HCT116 (cell line): ENCODE results near the gene NLRP5. TPM values are rescaled to one million over a fixed set of nuclear protein-coding genes. Genes with fewer than 3 reads are reported as not detected.

Source experiments
- ATAC-seq: fragments of 200-7000 bp; cut with Tn5 transposase; 2 replicates; pipeline ENCODE4 v1.9.1; 2020; ENCODE audit warnings: mild to moderate bottlenecking, moderate library complexity
- BruUV-seq: library from RNA; stranded (reverse); fragments of 400-500 nt; replicated peaks from 2 replicates; lab custom pipeline; 2021; lab: Mats Ljungman, UMichigan
- CTCF ChIA-PET: fragments of 300-600 bp; sonication (Branson Sonifier 250); formaldehyde crosslinking; loops from one replicate; lab custom pipeline; 2021; ENCODE audit warnings: antibody characterized with exemption; lab: Charles Lee
- POLR2A ChIA-PET: fragments of 300-600, 350-600 bp; sonication (Branson Sonifier 250); formaldehyde crosslinking; loops from one replicate; lab custom pipeline; 2021; ENCODE audit warnings: antibody characterized with exemption; lab: Charles Lee
- RAD21 ChIA-PET, 2 experiments: fragments of 300-600 bp; sonication (Branson Sonifier 250); formaldehyde crosslinking; loops; one replicate each; lab custom pipeline; 2023; ENCODE audit warnings: low total read pairs in 2 of 2; ENCODE audit not compliant: uncharacterized antibody in 2 of 2, unreplicated experiment in 2 of 2, low non-redundant PET in 1 of 2; lab: Charles Lee
- DNase-seq: peaks from one replicate; pipeline ENCODE4 v3.0.0-alpha.2; 2010; ENCODE audit warnings: low read depth, low spot score
- H2AFZ ChIP-seq: fragments of 200-600 bp; shearing (Covaris generic), sonication (generic); 2 replicates; pipeline ENCODE4 v1.6.1; 2017; ENCODE audit warnings: low read depth, mixed run types, mixed read lengths, antibody characterized with exemption, low read length; ENCODE audit not compliant: poor library complexity, severe bottlenecking
- H3K27ac ChIP-seq: 2 replicates; pipeline ENCODE4 v1.5.1; 2012; ENCODE audit warnings: low read depth, low read length
- H3K27me3 ChIP-seq: fragments of 200-600 bp; sonication (generic); 2 replicates; pipeline ENCODE4 v1.6.1; 2016; ENCODE audit warnings: mixed run types, low read length, mixed read lengths; ENCODE audit not compliant: insufficient read depth
- H3K36me3 ChIP-seq, 2 experiments: fragments of 200-500 bp in 1 of 2; fragments of 200-600 bp in 1 of 2; sonication (Bioruptor generic) in 1 of 2; sonication (generic) in 1 of 2; 2 replicates each; pipeline versions ENCODE4 v1.5.1 to v1.6.1; 2014 to 2016; ENCODE audit warnings: low read length in 2 of 2, inconsistent platforms in 1 of 2, mixed read lengths in 1 of 2, mixed run types in 1 of 2; ENCODE audit not compliant: insufficient read depth in 2 of 2, control insufficient read depth in 1 of 2
- H3K4me1 ChIP-seq, 2 experiments: fragments of 200-600 bp in 1 of 2; sonication (generic) in 1 of 2; 2 replicates each; pipeline versions ENCODE4 v1.5.1 to v1.6.1; 2012 to 2017; ENCODE audit warnings: low read length in 2 of 2, inconsistent platforms in 1 of 2, mild to moderate bottlenecking in 1 of 2, mixed read lengths in 1 of 2, mixed run types in 1 of 2, moderate library complexity in 1 of 2; ENCODE audit not compliant: insufficient read depth in 2 of 2, control insufficient read depth in 1 of 2
- H3K4me2 ChIP-seq: fragments of 200-600 bp; sonication (generic); 2 replicates; pipeline ENCODE4 v1.6.1; 2017; ENCODE audit warnings: mixed run types, low read length, mixed read lengths
- H3K4me3 ChIP-seq, 2 experiments: fragments of 200-600 bp in 1 of 2; sonication (generic) in 1 of 2; replicated peaks in 1 of 2; 2 replicates each; pipeline ENCODE4 v1.5.1; 2011 to 2016; ENCODE audit warnings: low read length in 2 of 2, control low read depth in 1 of 2, low read depth in 1 of 2, mild to moderate bottlenecking in 1 of 2, mixed read lengths in 1 of 2, mixed run types in 1 of 2
- H3K79me2 ChIP-seq: fragments of 200-600 bp; sonication (generic); 2 replicates; pipeline ENCODE4 v1.6.1; 2017; ENCODE audit warnings: mild to moderate bottlenecking, mixed run types, low read length, moderate library complexity, mixed read lengths; ENCODE audit not compliant: insufficient read depth
- H3K9ac ChIP-seq: fragments of 200-600 bp; sonication (generic); 2 replicates; pipeline ENCODE4 v1.6.1; 2016; ENCODE audit warnings: low read length, mixed read lengths
- H3K9me2 ChIP-seq: fragments of 200-600 bp; sonication (generic), shearing (Covaris generic); 2 replicates; pipeline ENCODE4 v1.6.1; 2017; ENCODE audit warnings: mixed run types, mild to moderate bottlenecking, moderate library complexity; ENCODE audit not compliant: insufficient read depth
- H3K9me3 ChIP-seq, 2 experiments: fragments of 200-500 bp in 1 of 2; fragments of 200-600 bp in 1 of 2; sonication (Bioruptor generic) in 1 of 2; sonication (generic) in 1 of 2; 2 replicates each; pipeline ENCODE4 v1.6.1; 2014 to 2017; ENCODE audit warnings: low read length in 2 of 2, mixed read lengths in 2 of 2, inconsistent platforms in 1 of 2, low read depth in 1 of 2, mild to moderate bottlenecking in 1 of 2, mixed run types in 1 of 2, moderate library complexity in 1 of 2; ENCODE audit not compliant: control insufficient read depth in 1 of 2, insufficient read depth in 1 of 2
- H4K20me1 ChIP-seq: fragments of 200-600 bp; sonication (generic), shearing (Covaris generic); 2 replicates; pipeline ENCODE4 v1.6.1; 2017; ENCODE audit warnings: mixed run types, mild to moderate bottlenecking, moderate library complexity; ENCODE audit not compliant: insufficient read depth
- CBX3 ChIP-seq: IDR thresholded peaks from 2 replicates; pipeline ENCODE4 v1.6.1; 2012; ENCODE audit warnings: low read depth
- CTCF ChIP-seq, 3 experiments: fragments of 200-600 bp in 1 of 3; sonication (generic) in 1 of 3; IDR thresholded peaks in 2 of 3; conservative IDR thresholded peaks in 1 of 3; 2 replicates each; pipeline ENCODE4 v1.5.1; 2012 to 2017; ENCODE audit warnings: low read depth in 2 of 3, low read length in 2 of 3, antibody characterized with exemption in 1 of 3, borderline replicate concordance in 1 of 3, control low read depth in 1 of 3, mild to moderate bottlenecking in 1 of 3, mixed read lengths in 1 of 3, mixed run types in 1 of 3, moderate library complexity in 1 of 3; ENCODE audit not compliant: insufficient read depth in 1 of 3
- EGR1 ChIP-seq: IDR thresholded peaks from 2 replicates; pipeline ENCODE4 v1.6.1; 2012; ENCODE audit warnings: low read depth
- ELF1 ChIP-seq: IDR thresholded peaks from 2 replicates; pipeline ENCODE4 v1.6.1; 2012; ENCODE audit warnings: low read depth, borderline replicate concordance
- EZH2phosphoT487 ChIP-seq: fragments of 200-600 bp; IDR thresholded peaks from 2 replicates; pipeline ENCODE4 v1.6.1; 2018; ENCODE audit warnings: antibody characterized with exemption, borderline replicate concordance
- POLR2A ChIP-seq: IDR thresholded peaks from 2 replicates; pipeline ENCODE4 v1.7.0; 2011; ENCODE audit warnings: borderline replicate concordance; ENCODE audit not compliant: insufficient read depth, insufficient read length; ENCODE audit errors: extremely low read depth
- POLR2AphosphoS5 ChIP-seq: IDR thresholded peaks from 2 replicates; pipeline ENCODE4 v1.6.1; 2011; ENCODE audit warnings: mild to moderate bottlenecking, low read depth, low read length, moderate library complexity
- SIN3A ChIP-seq: IDR thresholded peaks from 2 replicates; pipeline ENCODE4 v1.6.1; 2012; ENCODE audit warnings: low read depth
- ZFX ChIP-seq: fragments of 450-650 bp; IDR thresholded peaks from 2 replicates; pipeline ENCODE4 v1.6.1; 2017
- ZNF274 ChIP-seq: fragments of 200-500 bp; sonication (Bioruptor generic); IDR thresholded peaks from 2 replicates; pipeline ENCODE4 v1.6.1; 2014; ENCODE audit warnings: mild to moderate bottlenecking, low read depth, low read length, inconsistent platforms
- intact Hi-C: fragments of 100-400 bp; cut with micrococcal nuclease; formaldehyde crosslinking; loops from 2 replicates; pipeline ENCODE4 v1.10.0; 2022
- total RNA-seq: library from RNA; stranded (reverse); gene quantifications from one replicate; pipeline ENCODE4 v1.2.1, GENCODE V29; 2021; ENCODE audit not compliant: unreplicated experiment
- TF ChIP-seq, protein P1 (sequence below): IDR thresholded peaks from 2 replicates; pipeline ENCODE4 v1.6.1; 2012

Gene NLRP5
- total RNA-seq, 1 experiment from 2014 or later: 0.30 TPM

DNA sequence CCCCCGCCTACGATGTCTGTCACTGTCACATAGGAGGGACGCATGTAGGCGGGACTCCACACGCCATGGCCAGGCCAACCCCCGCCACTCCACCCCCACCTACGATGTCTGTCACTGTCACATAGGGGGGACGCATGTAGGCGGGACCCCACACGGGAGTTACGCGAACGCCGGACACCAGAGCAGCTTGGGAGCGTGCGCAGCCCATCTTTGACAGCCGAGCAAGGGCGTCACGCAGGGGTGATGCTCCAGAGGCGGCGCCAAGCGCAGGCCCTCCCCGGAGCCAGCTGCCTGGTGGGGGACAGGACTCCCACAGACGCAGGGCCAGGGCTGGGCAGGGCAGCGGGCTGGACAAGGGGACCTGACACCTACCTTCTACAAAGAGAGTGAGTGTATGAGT, 114.5 kb downstream of the NLRP5 start:
- no peak for TF ChIP-seq ZNF274
- TF ChIP-seq POLR2AphosphoS5: no peak
- TF ChIP-seq, protein P1, sequence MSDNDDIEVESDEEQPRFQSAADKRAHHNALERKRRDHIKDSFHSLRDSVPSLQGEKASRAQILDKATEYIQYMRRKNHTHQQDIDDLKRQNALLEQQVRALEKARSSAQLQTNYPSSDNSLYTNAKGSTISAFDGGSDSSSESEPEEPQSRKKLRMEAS: no peak
- TF ChIP-seq CTCF (IDR thresholded peaks at IDR 0.05 in 2 of 3, conservative IDR thresholded peaks at IDR 0.05 in 1 of 3; ENCODE audit: borderline replicate concordance in 1 of 3, insufficient read depth in 1 of 3, low read depth in 2 of 3, low read length in 2 of 3): no peak
- no peak for TF ChIP-seq SIN3A
- H4K20me1 ChIP-seq: peaks cover 4% of the 10 kb centered on the region; the same call in 1 of the 2 replicates
- ChIA-PET RAD21 (no interaction called here), POLR2A (no interaction called here), CTCF (no interaction called here)
- no peaks in the 10 kb centered on the region for H3K9me3 ChIP-seq
- H3K27me3 ChIP-seq: no peaks in the 10 kb centered on the region
- no peak overlapping the region for H3K9ac ChIP-seq
- H3K4me1 ChIP-seq: peaks cover 0 to 5% of the 10 kb centered on the region in 2 experiments; a peak in 1 of 4 replicates
- H3K9me2 ChIP-seq: no peaks in the 10 kb centered on the region
- H2AFZ ChIP-seq: no peak overlapping the region
- peaks cover 5 to 13% of the 10 kb centered on the region in 2 experiments; a peak in 3 of 4 replicates for H3K36me3 ChIP-seq
- no peak overlapping the region for H3K4me2 ChIP-seq
- H3K27ac ChIP-seq: no peak overlapping the region
- intact Hi-C loops: no loop called here
- no peak overlapping the region for H3K4me3 ChIP-seq
- peaks cover 81% of the 10 kb centered on the region for H3K79me2 ChIP-seq
- no peak for DNase-seq
- ATAC-seq: no peak
- TSS peak; percentile 31 for BruUV-seq

DNA sequence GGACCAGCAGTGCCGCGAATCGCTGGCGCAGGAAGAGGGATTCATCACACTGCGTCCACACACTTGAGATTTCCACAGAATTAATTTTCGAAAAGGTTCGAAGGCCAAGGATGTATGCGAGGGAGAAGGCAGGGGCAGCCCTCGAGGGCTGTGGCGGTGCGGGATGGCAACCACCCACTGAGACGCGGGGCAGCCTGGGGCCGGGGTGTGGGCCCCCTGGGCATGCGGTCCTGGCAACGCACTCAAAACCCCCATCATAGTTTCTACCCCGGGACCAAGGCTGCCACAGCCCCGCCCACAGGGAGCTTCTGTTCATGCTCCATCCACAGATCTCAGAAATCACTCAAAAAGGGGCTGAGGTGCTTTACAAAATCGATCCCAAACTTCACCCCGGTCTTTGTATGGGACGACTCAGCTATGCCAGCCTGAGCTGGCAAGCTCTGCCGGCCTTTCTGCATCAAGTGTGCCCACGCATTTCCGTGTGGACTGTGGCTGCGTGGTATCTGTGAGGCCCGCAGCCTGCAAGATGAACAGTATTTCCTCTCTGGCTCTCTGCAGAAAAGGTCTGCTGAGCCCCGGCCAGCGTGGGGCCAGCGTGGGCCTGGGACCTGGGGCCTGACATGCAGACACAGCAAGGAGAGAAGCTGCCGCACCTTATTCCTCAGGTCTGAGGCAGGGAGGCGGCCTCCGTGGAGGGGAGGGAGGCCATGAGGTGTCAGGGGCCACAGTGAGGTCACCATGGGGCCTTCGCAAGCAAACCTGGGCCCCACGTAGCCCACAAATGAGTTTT, 115.4 kb downstream of the NLRP5 start:
- Histone ChIP-seq H3K9ac (no peak overlapping the region), H3K36me3 (peaks cover 4 to 13% of the 10 kb centered on the region in 2 experiments; a peak in 3 of 4 replicates), H3K9me2 (no peaks in the 10 kb centered on the region), H3K9me3 (no peaks in the 10 kb centered on the region), H3K4me1 (peaks cover 0 to 9% of the 10 kb centered on the region in 2 experiments; a peak in 1 of 4 replicates), H3K4me3 (no peak overlapping the region), H3K27me3 (no peaks in the 10 kb centered on the region), H3K4me2 (no peak overlapping the region), H4K20me1 (peaks cover 4% of the 10 kb centered on the region; the same call in 1 of the 2 replicates), H3K79me2 (peaks cover 86% of the 10 kb centered on the region), H2AFZ (no peak overlapping the region), H3K27ac (no peak overlapping the region)
- BruUV-seq: no TSS peak
- RAD21 ChIA-PET: no interaction called here
- POLR2A ChIA-PET: no interaction called here
- CTCF ChIA-PET: no interaction called here
- intact Hi-C loops: no loop called here
- ATAC-seq: no peak
- DNase-seq: no peak
- TF ChIP-seq POLR2A (no peak), EZH2phosphoT487 (no peak), CTCF (IDR thresholded peaks at IDR 0.05 in 2 of 3, conservative IDR thresholded peaks at IDR 0.05 in 1 of 3; ENCODE audit: borderline replicate concordance in 1 of 3, insufficient read depth in 1 of 3, low read depth in 2 of 3, low read length in 2 of 3) (no peak), SIN3A (no peak), ZNF274 (no peak), ELF1 (no peak), CBX3 (no peak), ZFX (no peak), EGR1 (no peak)
